HepG2 (cell line): Measurements from ENCODE around the gene C2orf81. TPM values are rescaled to one million over a fixed set of nuclear protein-coding genes. Genes with fewer than 3 reads are reported as not detected.

Experiments used
- JARID2 ChIP-seq: sonication (generic); formaldehyde crosslinking; IDR thresholded peaks from 2 replicates; pipeline ENCODE4 v1.8.1; 2023; ENCODE audit warnings: missing genetic modification reagents, inconsistent platforms; ENCODE audit not compliant: insufficient replicate concordance
- POLR2A ChIP-seq, 2 experiments: IDR thresholded peaks; 2 replicates each; pipeline ENCODE4 v1.6.1; 2011; ENCODE audit warnings: low read depth in 2 of 2, low read length in 2 of 2, mild to moderate bottlenecking in 1 of 2, moderate library complexity in 1 of 2; ENCODE audit not compliant: insufficient read depth in 1 of 2
- SMAD3 ChIP-seq: sonication (generic); formaldehyde crosslinking; IDR thresholded peaks from 2 replicates; pipeline ENCODE4 v1.4.0; 2020; ENCODE audit warnings: missing genetic modification reagents
- THYN1 ChIP-seq: sonication (generic); formaldehyde crosslinking; IDR thresholded peaks from 2 replicates; pipeline ENCODE4 v1.8.1; 2023; ENCODE audit warnings: low read depth, mild to moderate bottlenecking, moderate library complexity, missing genetic modification reagents, borderline replicate concordance
- ZFP41 ChIP-seq: sonication (generic); formaldehyde crosslinking; IDR thresholded peaks from 2 replicates; pipeline ENCODE4 v1.4.0; 2020; ENCODE audit warnings: mild to moderate bottlenecking, missing genetic modification reagents, borderline replicate concordance
- ZNF644 ChIP-seq: IDR thresholded peaks from 2 replicates; pipeline ENCODE4 v1.6.1; 2016; ENCODE audit warnings: low read depth
- ZNF75D ChIP-seq: sonication (generic); formaldehyde crosslinking; IDR thresholded peaks from 2 replicates; pipeline ENCODE4 v1.8.1; 2023; ENCODE audit warnings: missing genetic modification reagents, mild to moderate bottlenecking, borderline replicate concordance
- polyA plus RNA-seq, 8 experiments: library from polyadenylated mRNA; depleted of rRNA in 3 of 8; stranded (reverse) in 7 of 8; unstranded in 1 of 8; fragments of >200 nt; fragmentation: Illumina TruSeq in 4 of 8; extraction: Trizol in 4 of 8; gene quantifications; 2 replicates each; pipeline versions ENCODE4 v1.2.1 to v1.2.3, GENCODE V29; 2011 to 2016; ENCODE audit warnings: low read depth in 4 of 8, missing spikeins in 1 of 8, mixed read lengths in 1 of 8; ENCODE audit not compliant: insufficient read depth in 1 of 8
- total RNA-seq, 5 experiments: library from RNA; depleted of rRNA; stranded (reverse); fragments of >200 nt; fragmentation: Illumina TruSeq; extraction: Trizol; gene quantifications; 2 replicates each; pipeline ENCODE4 v1.2.3, GENCODE V29; 2016; ENCODE audit warnings: low read depth in 1 of 5
- TF ChIP-seq, protein P1 (sequence below): sonication (generic); formaldehyde crosslinking; IDR thresholded peaks from 2 replicates; pipeline ENCODE4 v1.4.0; 2020; ENCODE audit warnings: missing genetic modification reagents, mild to moderate bottlenecking, borderline replicate concordance
- TF ChIP-seq, protein P2 (sequence below): sonication (generic); formaldehyde crosslinking; IDR thresholded peaks from 2 replicates; pipeline ENCODE4 v1.4.0; 2020; ENCODE audit warnings: missing genetic modification reagents
- TF ChIP-seq, protein P3 (sequence below): sonication (generic); formaldehyde crosslinking; conservative IDR thresholded peaks from 2 replicates; pipeline ENCODE4 v1.4.0; 2020; ENCODE audit warnings: missing genetic modification reagents
- TF ChIP-seq, protein P4 (sequence below): sonication (generic); formaldehyde crosslinking; IDR thresholded peaks from 2 replicates; pipeline ENCODE4 v1.5.0; 2020; ENCODE audit warnings: missing genetic modification reagents
- TF ChIP-seq, protein P5 (sequence below): sonication (generic); formaldehyde crosslinking; IDR thresholded peaks from 2 replicates; pipeline ENCODE4 v1.5.1; 2020; ENCODE audit warnings: missing genetic modification reagents, mild to moderate bottlenecking, borderline replicate concordance
- TF ChIP-seq, protein P6 (sequence below): IDR thresholded peaks from 2 replicates; pipeline ENCODE4 v1.6.1; 2016; ENCODE audit warnings: missing genetic modification reagents, missing compliant biosample characterization

C2orf81 gene
- total and polyA plus RNA-seq, 2 of the 13 experiments (the other 11 are each of a cell fraction or from before 2014, with no cell fraction given) = 0.15 to 0.17 TPM

DNA sequence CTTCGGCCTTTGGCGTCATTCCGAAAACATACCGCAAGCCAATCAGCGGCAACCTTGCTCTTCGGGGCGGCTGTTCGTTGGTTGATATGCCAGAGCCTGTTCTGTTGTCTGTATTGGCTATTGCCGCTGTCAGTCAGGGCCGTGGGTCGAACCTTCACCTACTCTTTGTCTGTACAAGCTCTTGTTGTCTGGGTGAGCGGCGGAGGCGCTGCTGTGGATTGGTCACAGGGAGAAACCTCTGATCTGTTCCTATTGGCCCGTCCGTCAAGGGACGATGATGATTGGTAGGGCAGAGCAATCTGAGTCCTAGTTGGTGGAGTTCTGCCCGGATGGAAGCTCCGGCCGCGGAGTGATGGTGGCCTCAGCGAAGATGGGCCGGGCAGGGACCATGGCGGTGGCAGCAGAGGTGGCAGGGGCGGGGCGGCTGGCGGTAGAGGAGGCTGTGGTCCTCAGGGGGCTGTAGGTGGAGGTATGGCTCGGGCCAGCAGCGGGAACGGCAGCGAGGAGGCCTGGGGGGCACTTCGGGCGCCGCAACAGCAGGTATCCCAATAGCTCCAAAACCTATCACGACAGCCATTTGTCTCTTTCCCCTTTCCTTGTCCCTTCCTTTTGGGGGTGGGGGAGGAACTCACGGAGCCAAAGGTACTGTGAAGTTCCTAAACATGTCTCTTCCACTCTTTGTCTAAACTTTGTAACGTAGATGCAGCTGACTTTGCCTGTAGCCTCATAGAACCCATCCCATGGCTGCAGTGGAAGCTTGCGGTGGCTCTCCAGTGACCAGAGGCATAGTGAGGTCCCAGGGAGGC is 36.9 kb upstream of the C2orf81 start, which contains the start of gene WBP1 (continued):
- TF ChIP-seq, protein P1, sequence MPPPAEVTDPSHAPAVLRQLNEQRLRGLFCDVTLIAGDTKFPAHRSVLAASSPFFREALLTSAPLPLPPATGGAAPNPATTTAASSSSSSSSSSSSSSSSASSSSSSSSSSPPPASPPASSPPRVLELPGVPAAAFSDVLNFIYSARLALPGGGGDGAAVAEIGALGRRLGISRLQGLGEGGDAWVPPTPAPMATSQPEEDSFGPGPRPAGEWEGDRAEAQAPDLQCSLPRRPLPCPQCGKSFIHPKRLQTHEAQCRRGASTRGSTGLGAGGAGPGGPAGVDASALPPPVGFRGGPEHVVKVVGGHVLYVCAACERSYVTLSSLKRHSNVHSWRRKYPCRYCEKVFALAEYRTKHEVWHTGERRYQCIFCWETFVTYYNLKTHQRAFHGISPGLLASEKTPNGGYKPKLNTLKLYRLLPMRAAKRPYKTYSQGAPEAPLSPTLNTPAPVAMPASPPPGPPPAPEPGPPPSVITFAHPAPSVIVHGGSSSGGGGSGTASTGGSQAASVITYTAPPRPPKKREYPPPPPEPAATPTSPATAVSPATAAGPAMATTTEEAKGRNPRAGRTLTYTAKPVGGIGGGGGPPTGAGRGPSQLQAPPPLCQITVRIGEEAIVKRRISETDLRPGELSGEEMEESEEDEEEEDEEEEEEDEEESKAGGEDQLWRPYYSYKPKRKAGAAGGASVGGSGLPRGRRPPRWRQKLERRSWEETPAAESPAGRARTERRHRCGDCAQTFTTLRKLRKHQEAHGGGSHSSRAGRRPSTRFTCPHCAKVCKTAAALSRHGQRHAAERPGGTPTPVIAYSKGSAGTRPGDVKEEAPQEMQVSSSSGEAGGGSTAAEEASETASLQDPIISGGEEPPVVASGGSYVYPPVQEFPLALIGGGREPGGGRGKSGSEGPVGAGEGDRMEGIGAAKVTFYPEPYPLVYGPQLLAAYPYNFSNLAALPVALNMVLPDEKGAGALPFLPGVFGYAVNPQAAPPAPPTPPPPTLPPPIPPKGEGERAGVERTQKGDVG (CRISPR knock-in tag) = peak; percentile 86; the same call in 1 of the 2 replicates
- TF ChIP-seq, protein P2, sequence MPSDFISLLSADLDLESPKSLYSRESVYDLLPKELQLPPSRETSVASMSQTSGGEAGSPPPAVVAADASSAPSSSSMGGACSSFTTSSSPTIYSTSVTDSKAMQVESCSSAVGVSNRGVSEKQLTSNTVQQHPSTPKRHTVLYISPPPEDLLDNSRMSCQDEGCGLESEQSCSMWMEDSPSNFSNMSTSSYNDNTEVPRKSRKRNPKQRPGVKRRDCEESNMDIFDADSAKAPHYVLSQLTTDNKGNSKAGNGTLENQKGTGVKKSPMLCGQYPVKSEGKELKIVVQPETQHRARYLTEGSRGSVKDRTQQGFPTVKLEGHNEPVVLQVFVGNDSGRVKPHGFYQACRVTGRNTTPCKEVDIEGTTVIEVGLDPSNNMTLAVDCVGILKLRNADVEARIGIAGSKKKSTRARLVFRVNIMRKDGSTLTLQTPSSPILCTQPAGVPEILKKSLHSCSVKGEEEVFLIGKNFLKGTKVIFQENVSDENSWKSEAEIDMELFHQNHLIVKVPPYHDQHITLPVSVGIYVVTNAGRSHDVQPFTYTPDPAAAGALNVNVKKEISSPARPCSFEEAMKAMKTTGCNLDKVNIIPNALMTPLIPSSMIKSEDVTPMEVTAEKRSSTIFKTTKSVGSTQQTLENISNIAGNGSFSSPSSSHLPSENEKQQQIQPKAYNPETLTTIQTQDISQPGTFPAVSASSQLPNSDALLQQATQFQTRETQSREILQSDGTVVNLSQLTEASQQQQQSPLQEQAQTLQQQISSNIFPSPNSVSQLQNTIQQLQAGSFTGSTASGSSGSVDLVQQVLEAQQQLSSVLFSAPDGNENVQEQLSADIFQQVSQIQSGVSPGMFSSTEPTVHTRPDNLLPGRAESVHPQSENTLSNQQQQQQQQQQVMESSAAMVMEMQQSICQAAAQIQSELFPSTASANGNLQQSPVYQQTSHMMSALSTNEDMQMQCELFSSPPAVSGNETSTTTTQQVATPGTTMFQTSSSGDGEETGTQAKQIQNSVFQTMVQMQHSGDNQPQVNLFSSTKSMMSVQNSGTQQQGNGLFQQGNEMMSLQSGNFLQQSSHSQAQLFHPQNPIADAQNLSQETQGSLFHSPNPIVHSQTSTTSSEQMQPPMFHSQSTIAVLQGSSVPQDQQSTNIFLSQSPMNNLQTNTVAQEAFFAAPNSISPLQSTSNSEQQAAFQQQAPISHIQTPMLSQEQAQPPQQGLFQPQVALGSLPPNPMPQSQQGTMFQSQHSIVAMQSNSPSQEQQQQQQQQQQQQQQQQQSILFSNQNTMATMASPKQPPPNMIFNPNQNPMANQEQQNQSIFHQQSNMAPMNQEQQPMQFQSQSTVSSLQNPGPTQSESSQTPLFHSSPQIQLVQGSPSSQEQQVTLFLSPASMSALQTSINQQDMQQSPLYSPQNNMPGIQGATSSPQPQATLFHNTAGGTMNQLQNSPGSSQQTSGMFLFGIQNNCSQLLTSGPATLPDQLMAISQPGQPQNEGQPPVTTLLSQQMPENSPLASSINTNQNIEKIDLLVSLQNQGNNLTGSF (CRISPR knock-in tag) = peak; percentile 23; the same call in 1 of the 2 replicates
- TF ChIP-seq, protein P3, sequence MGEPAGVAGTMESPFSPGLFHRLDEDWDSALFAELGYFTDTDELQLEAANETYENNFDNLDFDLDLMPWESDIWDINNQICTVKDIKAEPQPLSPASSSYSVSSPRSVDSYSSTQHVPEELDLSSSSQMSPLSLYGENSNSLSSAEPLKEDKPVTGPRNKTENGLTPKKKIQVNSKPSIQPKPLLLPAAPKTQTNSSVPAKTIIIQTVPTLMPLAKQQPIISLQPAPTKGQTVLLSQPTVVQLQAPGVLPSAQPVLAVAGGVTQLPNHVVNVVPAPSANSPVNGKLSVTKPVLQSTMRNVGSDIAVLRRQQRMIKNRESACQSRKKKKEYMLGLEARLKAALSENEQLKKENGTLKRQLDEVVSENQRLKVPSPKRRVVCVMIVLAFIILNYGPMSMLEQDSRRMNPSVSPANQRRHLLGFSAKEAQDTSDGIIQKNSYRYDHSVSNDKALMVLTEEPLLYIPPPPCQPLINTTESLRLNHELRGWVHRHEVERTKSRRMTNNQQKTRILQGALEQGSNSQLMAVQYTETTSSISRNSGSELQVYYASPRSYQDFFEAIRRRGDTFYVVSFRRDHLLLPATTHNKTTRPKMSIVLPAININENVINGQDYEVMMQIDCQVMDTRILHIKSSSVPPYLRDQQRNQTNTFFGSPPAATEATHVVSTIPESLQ (CRISPR knock-in tag) = no peak
- TF ChIP-seq SMAD3 (no peak; the same call in 1 of the 2 replicates), ZFP41 (CRISPR knock-in tag) (peak; percentile 14; the same call in 1 of the 2 replicates), ZNF75D (CRISPR knock-in tag) (no peak), THYN1 (CRISPR knock-in tag) (no peak), POLR2A (IDR thresholded peaks at IDR 0.05; ENCODE audit: insufficient read depth in 1 of 2, low read depth in 2 of 2, low read length in 2 of 2) (peak in 1 of 2 experiments; percentile 62; a peak in 2 of 4 replicates), ZNF644 (0 out of 2 replicates have a peak, but pooled peaks have one; percentile 49), JARID2 (CRISPR knock-in tag) (no peak)
- TF ChIP-seq, protein P4, sequence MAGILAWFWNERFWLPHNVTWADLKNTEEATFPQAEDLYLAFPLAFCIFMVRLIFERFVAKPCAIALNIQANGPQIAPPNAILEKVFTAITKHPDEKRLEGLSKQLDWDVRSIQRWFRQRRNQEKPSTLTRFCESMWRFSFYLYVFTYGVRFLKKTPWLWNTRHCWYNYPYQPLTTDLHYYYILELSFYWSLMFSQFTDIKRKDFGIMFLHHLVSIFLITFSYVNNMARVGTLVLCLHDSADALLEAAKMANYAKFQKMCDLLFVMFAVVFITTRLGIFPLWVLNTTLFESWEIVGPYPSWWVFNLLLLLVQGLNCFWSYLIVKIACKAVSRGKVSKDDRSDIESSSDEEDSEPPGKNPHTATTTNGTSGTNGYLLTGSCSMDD (CRISPR knock-in tag) = no peak
- TF ChIP-seq, protein P5, sequence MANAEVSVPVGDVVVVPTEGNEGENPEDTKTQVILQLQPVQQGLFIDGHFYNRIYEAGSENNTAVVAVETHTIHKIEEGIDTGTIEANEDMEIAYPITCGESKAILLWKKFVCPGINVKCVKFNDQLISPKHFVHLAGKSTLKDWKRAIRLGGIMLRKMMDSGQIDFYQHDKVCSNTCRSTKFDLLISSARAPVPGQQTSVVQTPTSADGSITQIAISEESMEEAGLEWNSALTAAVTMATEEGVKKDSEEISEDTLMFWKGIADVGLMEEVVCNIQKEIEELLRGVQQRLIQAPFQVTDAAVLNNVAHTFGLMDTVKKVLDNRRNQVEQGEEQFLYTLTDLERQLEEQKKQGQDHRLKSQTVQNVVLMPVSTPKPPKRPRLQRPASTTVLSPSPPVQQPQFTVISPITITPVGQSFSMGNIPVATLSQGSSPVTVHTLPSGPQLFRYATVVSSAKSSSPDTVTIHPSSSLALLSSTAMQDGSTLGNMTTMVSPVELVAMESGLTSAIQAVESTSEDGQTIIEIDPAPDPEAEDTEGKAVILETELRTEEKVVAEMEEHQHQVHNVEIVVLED (CRISPR knock-in tag) = peak; percentile 36; the same call in 1 of the 2 replicates
- TF ChIP-seq, protein P6, sequence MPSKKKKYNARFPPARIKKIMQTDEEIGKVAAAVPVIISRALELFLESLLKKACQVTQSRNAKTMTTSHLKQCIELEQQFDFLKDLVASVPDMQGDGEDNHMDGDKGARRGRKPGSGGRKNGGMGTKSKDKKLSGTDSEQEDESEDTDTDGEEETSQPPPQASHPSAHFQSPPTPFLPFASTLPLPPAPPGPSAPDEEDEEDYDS (CRISPR knock-in tag) = peak; percentile 92
